Measurements from ENCODE around the gene PBXIP1. TPM values are rescaled to one million over a fixed set of nuclear protein-coding genes. Genes with fewer than 3 reads are reported as not detected.
A peak's percentile ranks its signal among the peaks of the same experiment; 100 is the strongest.
"Not testable (repeated sequence)": the region's sequence is repeated elsewhere in the genome, so short reads cannot be mapped to it uniquely, and the experiment has no call there.

Gene PBXIP1
- total RNA-seq, 1 donor: 90.1 TPM

DNA sequence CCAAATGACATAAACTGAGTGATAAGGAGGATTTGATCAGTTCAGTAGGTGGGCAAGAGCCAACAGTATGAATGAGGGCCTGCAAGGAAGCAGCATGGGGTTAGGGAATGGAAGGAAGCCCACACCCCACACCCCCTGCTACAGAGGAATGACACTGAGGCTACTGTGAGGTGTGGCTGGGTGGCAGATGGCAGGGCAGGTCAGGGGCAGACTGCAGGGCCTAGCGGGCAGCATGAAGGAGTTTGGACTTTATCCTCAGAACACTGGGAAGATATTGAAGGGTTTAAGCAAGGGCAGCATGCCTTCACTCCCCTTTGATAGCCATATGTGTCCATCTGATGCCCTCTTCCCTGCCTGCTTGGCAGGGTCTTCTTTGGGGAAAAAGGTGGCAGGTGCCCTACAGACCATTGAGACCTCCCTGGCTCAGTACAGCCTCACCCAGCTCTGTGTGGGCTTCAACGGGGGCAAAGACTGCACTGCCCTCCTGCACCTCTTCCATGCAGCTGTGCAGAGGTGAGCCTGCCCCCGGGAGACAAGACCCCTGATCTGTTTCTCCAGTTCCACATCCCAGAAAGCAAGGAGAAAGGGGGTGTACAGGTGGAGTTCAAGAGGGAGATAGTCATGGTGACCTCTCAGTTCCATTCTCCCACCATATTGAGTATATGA, 33.4 kb upstream of the PBXIP1 start:
- Histone ChIP-seq H3K27me3 (ENCODE audit: insufficient read depth, low read length) (no peaks in the 10 kb centered on the region), H3K4me1 (ENCODE audit: insufficient read depth, low read length) (no peaks in the 10 kb centered on the region), H3K4me2 (ENCODE audit: insufficient read depth, low read length) (no peak overlapping the region), H3K9me3 (ENCODE audit: low read depth, low read length) (no peaks in the 10 kb centered on the region), H3K36me3 (ENCODE audit: insufficient read depth, low read length) (peaks cover 32% of the 10 kb centered on the region), H3K27ac (ENCODE audit: low read depth, low read length) (no peak overlapping the region), H4K20me1 (ENCODE audit: insufficient read depth, low read length) (no peaks in the 10 kb centered on the region), H3K79me2 (ENCODE audit: insufficient read depth, low read length) (peaks cover 33% of the 10 kb centered on the region), H2AFZ (ENCODE audit: low read length) (no peak overlapping the region), H3K4me3 (ENCODE audit: insufficient read depth, low read length) (no peak overlapping the region)
- DNase-seq (ENCODE audit: insufficient read length, low spot score, missing footprints): peak; percentile 61
- TF ChIP-seq, protein P1, sequence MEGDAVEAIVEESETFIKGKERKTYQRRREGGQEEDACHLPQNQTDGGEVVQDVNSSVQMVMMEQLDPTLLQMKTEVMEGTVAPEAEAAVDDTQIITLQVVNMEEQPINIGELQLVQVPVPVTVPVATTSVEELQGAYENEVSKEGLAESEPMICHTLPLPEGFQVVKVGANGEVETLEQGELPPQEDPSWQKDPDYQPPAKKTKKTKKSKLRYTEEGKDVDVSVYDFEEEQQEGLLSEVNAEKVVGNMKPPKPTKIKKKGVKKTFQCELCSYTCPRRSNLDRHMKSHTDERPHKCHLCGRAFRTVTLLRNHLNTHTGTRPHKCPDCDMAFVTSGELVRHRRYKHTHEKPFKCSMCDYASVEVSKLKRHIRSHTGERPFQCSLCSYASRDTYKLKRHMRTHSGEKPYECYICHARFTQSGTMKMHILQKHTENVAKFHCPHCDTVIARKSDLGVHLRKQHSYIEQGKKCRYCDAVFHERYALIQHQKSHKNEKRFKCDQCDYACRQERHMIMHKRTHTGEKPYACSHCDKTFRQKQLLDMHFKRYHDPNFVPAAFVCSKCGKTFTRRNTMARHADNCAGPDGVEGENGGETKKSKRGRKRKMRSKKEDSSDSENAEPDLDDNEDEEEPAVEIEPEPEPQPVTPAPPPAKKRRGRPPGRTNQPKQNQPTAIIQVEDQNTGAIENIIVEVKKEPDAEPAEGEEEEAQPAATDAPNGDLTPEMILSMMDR (IDR thresholded peaks at IDR 0.05; ENCODE audit: extremely low read depth, low read depth, low read length): no peak

GRCh38 chr1:154988058-154988954, 32.4 kb upstream of the PBXIP1 start:
- no peak overlapping the region for H3K4me2 ChIP-seq (ENCODE audit: insufficient read depth, low read length)
- H3K36me3 ChIP-seq (ENCODE audit: insufficient read depth, low read length): peaks cover 32% of the 10 kb centered on the region
- peaks cover 10% of the 10 kb centered on the region for H3K4me1 ChIP-seq (ENCODE audit: insufficient read depth, low read length)
- no peaks in the 10 kb centered on the region for H4K20me1 ChIP-seq (ENCODE audit: insufficient read depth, low read length)
- TF ChIP-seq, protein P1 (IDR thresholded peaks at IDR 0.05; ENCODE audit: extremely low read depth, low read depth, low read length): no peak
- H3K9me3 ChIP-seq (ENCODE audit: low read depth, low read length): no peaks in the 10 kb centered on the region
- H3K27ac ChIP-seq (ENCODE audit: low read depth, low read length): no peak overlapping the region
- H3K79me2 ChIP-seq (ENCODE audit: insufficient read depth, low read length): peaks cover 43% of the 10 kb centered on the region
- peak; percentile 38 for DNase-seq (ENCODE audit: insufficient read length, low spot score, missing footprints)
- no peaks in the 10 kb centered on the region for H3K27me3 ChIP-seq (ENCODE audit: insufficient read depth, low read length)
- H2AFZ ChIP-seq (ENCODE audit: low read length): no peak overlapping the region
- H3K4me3 ChIP-seq (ENCODE audit: insufficient read depth, low read length): no peak overlapping the region

DNA sequence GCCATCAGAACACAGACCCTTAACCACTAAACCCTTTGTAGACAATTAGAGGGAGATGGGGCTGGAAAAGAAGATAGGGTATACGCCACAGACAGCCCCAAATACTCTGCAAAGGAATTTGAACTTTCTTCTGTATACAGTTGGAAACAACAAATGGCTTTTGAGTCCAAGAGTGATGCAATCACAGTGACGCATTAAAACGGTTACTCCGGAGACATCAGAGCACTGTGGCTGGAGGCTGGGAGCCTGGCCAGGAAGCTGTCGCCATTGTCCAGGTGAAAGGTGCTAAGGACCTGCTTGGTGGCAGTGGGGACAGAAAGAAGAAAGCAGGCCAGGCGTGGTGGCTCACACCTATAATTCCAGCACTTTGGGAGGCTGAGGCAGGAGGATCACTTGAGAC, 31.4 kb upstream of the PBXIP1 start:
- H3K4me1 ChIP-seq (ENCODE audit: insufficient read depth, low read length): peaks cover 15% of the 10 kb centered on the region
- H3K27ac ChIP-seq (ENCODE audit: low read depth, low read length): no peak overlapping the region
- no peak for DNase-seq (ENCODE audit: insufficient read length, low spot score, missing footprints)
- H3K27me3 ChIP-seq (ENCODE audit: insufficient read depth, low read length): no peaks in the 10 kb centered on the region
- H2AFZ ChIP-seq (ENCODE audit: low read length): no peak overlapping the region
- H3K79me2 ChIP-seq (ENCODE audit: insufficient read depth, low read length): peaks cover 47% of the 10 kb centered on the region
- H4K20me1 ChIP-seq (ENCODE audit: insufficient read depth, low read length): no peaks in the 10 kb centered on the region
- no peak overlapping the region for H3K4me3 ChIP-seq (ENCODE audit: insufficient read depth, low read length)
- H3K36me3 ChIP-seq (ENCODE audit: insufficient read depth, low read length): peaks cover 32% of the 10 kb centered on the region
- no peak overlapping the region for H3K4me2 ChIP-seq (ENCODE audit: insufficient read depth, low read length)
- TF ChIP-seq, protein P1 (IDR thresholded peaks at IDR 0.05; ENCODE audit: extremely low read depth, low read depth, low read length): no peak
- no peaks in the 10 kb centered on the region for H3K9me3 ChIP-seq (ENCODE audit: low read depth, low read length)

DNA sequence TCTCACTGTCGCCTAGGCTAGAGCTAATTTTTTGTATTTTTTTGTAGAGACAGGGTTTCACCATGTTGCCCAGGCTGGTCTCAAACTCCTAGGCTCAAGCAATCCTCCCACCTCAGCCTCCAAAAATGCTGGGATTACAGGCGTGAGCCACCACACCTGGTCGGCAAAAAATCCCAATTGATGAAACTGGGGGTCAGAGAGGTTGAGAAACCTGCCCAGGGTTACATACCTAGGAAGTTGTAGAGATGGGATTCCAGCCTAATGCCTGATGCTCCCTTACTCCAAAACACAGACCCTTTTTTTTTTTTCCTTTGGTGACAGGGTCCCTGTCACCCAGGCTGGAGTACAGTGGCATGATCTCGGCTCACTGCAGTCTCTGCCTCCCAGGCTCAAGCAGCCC, 30.8 kb upstream of the PBXIP1 start:
- Histone ChIP-seq H3K4me1 (ENCODE audit: insufficient read depth, low read length) (peaks cover 16% of the 10 kb centered on the region), H3K36me3 (ENCODE audit: insufficient read depth, low read length) (peaks cover 32% of the 10 kb centered on the region), H3K79me2 (ENCODE audit: insufficient read depth, low read length) (peaks cover 47% of the 10 kb centered on the region)
- not testable (repeated sequence) for H4K20me1 ChIP-seq (ENCODE audit: insufficient read depth, low read length); H3K27ac ChIP-seq (ENCODE audit: low read depth, low read length); H3K9me3 ChIP-seq (ENCODE audit: low read depth, low read length); DNase-seq (ENCODE audit: insufficient read length, low spot score, missing footprints); H3K27me3 ChIP-seq (ENCODE audit: insufficient read depth, low read length); H2AFZ ChIP-seq (ENCODE audit: low read length); H3K4me2 ChIP-seq (ENCODE audit: insufficient read depth, low read length); H3K4me3 ChIP-seq (ENCODE audit: insufficient read depth, low read length)

Data from osteoblast (primary cell).